ENCODE measurements around the gene ARSG.
A peak's percentile ranks its signal among the peaks of the same experiment; 100 is the strongest.
"Not testable (repeated sequence)": the region's sequence is repeated elsewhere in the genome, so short reads cannot be mapped to it uniquely, and the experiment has no call there.

The ARSG gene

DNA sequence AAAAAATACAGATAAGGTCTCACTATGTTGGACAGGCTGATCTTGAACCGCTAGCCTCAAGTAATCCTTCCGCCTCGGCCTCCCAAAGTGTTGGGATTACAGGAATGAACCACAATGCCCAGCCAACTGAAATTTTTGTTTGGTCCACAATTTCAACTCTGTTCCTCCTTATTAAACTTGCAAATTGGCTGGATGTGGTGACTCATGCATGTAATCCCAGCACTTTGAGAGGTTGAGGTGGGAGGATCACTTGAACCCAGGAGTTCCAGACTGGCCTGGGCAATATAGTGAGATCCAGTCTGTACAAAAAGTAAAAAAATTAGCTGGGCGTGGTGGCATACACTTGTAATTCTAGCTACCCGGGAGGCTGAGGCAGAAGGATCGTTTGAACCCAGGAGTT lies 13.4 kb downstream of the ARSG start:
- H3K4me1 Mint-ChIP-seq = peaks cover 0 to 5% of the 10 kb centered on the region in 2 donors
- DNase-seq (no peak), ATAC-seq (replicated peaks) (no peak)
- no peak overlapping the region for H3K4me3 Mint-ChIP-seq
- no peak overlapping the region for H3K27ac Mint-ChIP-seq
- no peaks in the 10 kb centered on the region for H3K9me3 Mint-ChIP-seq
- no peaks in the 10 kb centered on the region for H3K27me3 Mint-ChIP-seq
- peaks cover 6 to 17% of the 10 kb centered on the region in 2 donors for H3K36me3 Mint-ChIP-seq

DNA sequence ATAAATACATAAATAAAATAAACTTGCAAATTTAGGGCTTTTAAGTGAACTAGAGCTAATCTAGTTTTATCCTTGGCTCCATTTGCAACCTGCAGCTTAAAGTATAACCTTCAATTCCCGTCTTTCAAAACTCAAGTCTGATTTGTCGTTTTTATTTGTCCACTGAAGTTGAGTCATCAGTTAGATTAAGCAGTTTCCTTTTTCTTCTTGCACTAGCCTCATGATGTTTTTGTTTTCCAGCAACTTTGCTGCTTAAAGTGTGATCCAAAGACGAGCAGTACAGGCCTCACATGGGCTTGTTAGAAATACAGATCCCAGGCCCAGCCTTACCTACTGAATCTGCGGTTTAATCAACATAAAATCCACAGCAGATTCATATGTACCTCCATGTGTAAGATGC lies 13.8 kb downstream of the ARSG start:
- DNase-seq (no peak), ATAC-seq (replicated peaks) (no peak)
- H3K4me3 Mint-ChIP-seq = no peak overlapping the region
- H3K4me1 Mint-ChIP-seq = peaks cover 2 to 8% of the 10 kb centered on the region in 2 donors
- H3K27me3 Mint-ChIP-seq = no peaks in the 10 kb centered on the region
- H3K27ac Mint-ChIP-seq = no peak overlapping the region
- peaks cover 6 to 17% of the 10 kb centered on the region in 2 donors for H3K36me3 Mint-ChIP-seq
- H3K9me3 Mint-ChIP-seq = no peaks in the 10 kb centered on the region

- DNase-seq = no peak
- Mint-ChIP-seq H3K4me3 (no peak overlapping the region), H3K9me3 (no peaks in the 10 kb centered on the region), H3K36me3 (peaks cover 8 to 22% of the 10 kb centered on the region in 2 donors), H3K27ac (no peak overlapping the region), H3K27me3 (no peaks in the 10 kb centered on the region), H3K4me1 (peaks cover 2 to 7% of the 10 kb centered on the region in 2 donors)
- ATAC-seq (replicated peaks) = no peak
Measured at GRCh38 chr17:68306819-68307218, 15.5 kb downstream of the ARSG start.

GRCh38 chr17:68307443-68307842 lies 16.1 kb downstream of the ARSG start:
- DNase-seq (no peak), ATAC-seq (replicated peaks) (no peak)
- no peak overlapping the region for H3K4me3 Mint-ChIP-seq
- no peaks in the 10 kb centered on the region for H3K27me3 Mint-ChIP-seq
- H3K9me3 Mint-ChIP-seq = no peaks in the 10 kb centered on the region
- H3K36me3 Mint-ChIP-seq = peaks cover 8 to 22% of the 10 kb centered on the region in 2 donors
- H3K27ac Mint-ChIP-seq = no peak overlapping the region
- peaks cover 3 to 6% of the 10 kb centered on the region in 2 donors for H3K4me1 Mint-ChIP-seq

- not testable (repeated sequence) for ATAC-seq (replicated peaks); H3K9me3 Mint-ChIP-seq; H3K27me3 Mint-ChIP-seq; H3K4me3 Mint-ChIP-seq; H3K4me1 Mint-ChIP-seq; H3K27ac Mint-ChIP-seq; DNase-seq
- H3K36me3 Mint-ChIP-seq = peaks cover 10 to 22% of the 10 kb centered on the region in 2 donors
Measured at GRCh38 chr17:68308486-68308885, 17.2 kb downstream of the ARSG start.

GRCh38 chr17:68309066-68309670 lies 17.9 kb downstream of the ARSG start:
- ATAC-seq (replicated peaks); H3K27me3 Mint-ChIP-seq; H3K9me3 Mint-ChIP-seq; H3K4me1 Mint-ChIP-seq; DNase-seq; H3K27ac Mint-ChIP-seq; H3K4me3 Mint-ChIP-seq: not testable (repeated sequence)
- H3K36me3 Mint-ChIP-seq = peaks cover 10 to 22% of the 10 kb centered on the region in 2 donors

- no peak overlapping the region for H3K27ac Mint-ChIP-seq
- no peak for DNase-seq
Measured at GRCh38 chr17:68310152-68310551, 18.9 kb downstream of the ARSG start.

DNA sequence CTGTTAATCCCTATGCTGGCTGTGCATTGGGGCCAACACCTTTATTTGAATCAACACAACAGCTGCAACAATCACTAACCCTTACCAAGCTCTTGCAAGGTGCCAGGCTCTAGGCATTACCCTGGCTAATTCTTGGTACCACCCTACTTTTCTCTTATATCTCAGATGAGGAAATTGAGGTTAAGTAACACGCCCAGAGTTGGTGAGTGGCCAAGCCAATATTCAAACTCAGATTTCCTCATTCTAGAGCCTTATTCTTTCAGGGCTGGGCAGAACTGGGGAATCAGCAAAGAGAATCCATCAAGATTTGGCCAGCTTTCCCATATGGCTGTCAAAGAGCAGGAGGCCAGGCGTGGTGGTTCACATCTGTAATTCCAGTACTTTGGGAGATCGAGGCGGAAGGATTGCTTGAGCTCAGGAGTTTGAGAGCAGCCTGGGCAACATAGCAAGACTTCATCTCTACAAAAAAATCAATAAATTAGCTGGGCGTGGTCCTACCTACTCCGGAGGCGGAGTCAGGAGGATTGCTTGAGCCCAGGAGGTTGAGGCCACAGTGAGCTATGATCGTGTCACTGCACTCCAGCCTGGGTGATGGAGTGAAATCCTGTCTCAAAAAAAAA lies 23.7 kb downstream of the ARSG start:
- no peak overlapping the region for H3K27ac Mint-ChIP-seq
- H3K9me3 Mint-ChIP-seq = no peaks in the 10 kb centered on the region
- ATAC-seq (replicated peaks) (no peak), DNase-seq (no peak)
- H3K4me1 Mint-ChIP-seq = peaks cover 30 to 32% of the 10 kb centered on the region in 2 donors
- no peak overlapping the region for H3K4me3 Mint-ChIP-seq
- peaks cover 9 to 16% of the 10 kb centered on the region in 2 donors for H3K36me3 Mint-ChIP-seq
- H3K27me3 Mint-ChIP-seq = peaks cover 0 to 8% of the 10 kb centered on the region in 2 donors

More at GRCh38 chr17:68310152-68310551, 18.9 kb downstream of the ARSG start:
- Mint-ChIP-seq H3K36me3 (peaks cover 10 to 22% of the 10 kb centered on the region in 2 donors), H3K4me1 (peaks cover 10 to 11% of the 10 kb centered on the region in 2 donors), H3K27me3 (no peaks in the 10 kb centered on the region), H3K4me3 (no peak overlapping the region), H3K9me3 (no peaks in the 10 kb centered on the region)
- peak in 1 of 2 donors; percentile 50 for ATAC-seq (replicated peaks)

GRCh38 chr17:68315930-68316329 lies 24.6 kb downstream of the ARSG start:
- DNase-seq (no peak), ATAC-seq (replicated peaks) (no peak)
- peaks cover 29 to 33% of the 10 kb centered on the region in 2 donors for H3K4me1 Mint-ChIP-seq
- no peak overlapping the region for H3K27ac Mint-ChIP-seq
- no peaks in the 10 kb centered on the region for H3K9me3 Mint-ChIP-seq
- H3K27me3 Mint-ChIP-seq = peaks cover 0 to 17% of the 10 kb centered on the region in 2 donors
- H3K4me3 Mint-ChIP-seq = no peak overlapping the region
- H3K36me3 Mint-ChIP-seq = peaks cover 9 to 22% of the 10 kb centered on the region in 2 donors

- H3K27me3 Mint-ChIP-seq = peaks cover 0 to 18% of the 10 kb centered on the region in 2 donors
- H3K27ac Mint-ChIP-seq = no peak overlapping the region
- no peaks in the 10 kb centered on the region for H3K9me3 Mint-ChIP-seq
- H3K4me3 Mint-ChIP-seq = no peak overlapping the region
- ATAC-seq (replicated peaks) = no peak
- peaks cover 7 to 18% of the 10 kb centered on the region in 2 donors for H3K36me3 Mint-ChIP-seq
- peaks cover 29 to 31% of the 10 kb centered on the region in 2 donors for H3K4me1 Mint-ChIP-seq
- DNase-seq = no peak
Measured at GRCh38 chr17:68317458-68317857, 26.2 kb downstream of the ARSG start.

GRCh38 chr17:68318103-68318991 lies 27.1 kb downstream of the ARSG start:
- H3K27me3 Mint-ChIP-seq = peaks cover 0 to 18% of the 10 kb centered on the region in 2 donors
- H3K27ac Mint-ChIP-seq = peak overlapping the region; percentile 1
- H3K4me1 Mint-ChIP-seq = peaks cover 28 to 29% of the 10 kb centered on the region in 2 donors
- no peak overlapping the region for H3K4me3 Mint-ChIP-seq
- peaks cover 5 to 18% of the 10 kb centered on the region in 2 donors for H3K36me3 Mint-ChIP-seq
- ATAC-seq (replicated peaks) (peak; percentile 74 to 75), DNase-seq (no peak)
- H3K9me3 Mint-ChIP-seq = no peaks in the 10 kb centered on the region

DNA sequence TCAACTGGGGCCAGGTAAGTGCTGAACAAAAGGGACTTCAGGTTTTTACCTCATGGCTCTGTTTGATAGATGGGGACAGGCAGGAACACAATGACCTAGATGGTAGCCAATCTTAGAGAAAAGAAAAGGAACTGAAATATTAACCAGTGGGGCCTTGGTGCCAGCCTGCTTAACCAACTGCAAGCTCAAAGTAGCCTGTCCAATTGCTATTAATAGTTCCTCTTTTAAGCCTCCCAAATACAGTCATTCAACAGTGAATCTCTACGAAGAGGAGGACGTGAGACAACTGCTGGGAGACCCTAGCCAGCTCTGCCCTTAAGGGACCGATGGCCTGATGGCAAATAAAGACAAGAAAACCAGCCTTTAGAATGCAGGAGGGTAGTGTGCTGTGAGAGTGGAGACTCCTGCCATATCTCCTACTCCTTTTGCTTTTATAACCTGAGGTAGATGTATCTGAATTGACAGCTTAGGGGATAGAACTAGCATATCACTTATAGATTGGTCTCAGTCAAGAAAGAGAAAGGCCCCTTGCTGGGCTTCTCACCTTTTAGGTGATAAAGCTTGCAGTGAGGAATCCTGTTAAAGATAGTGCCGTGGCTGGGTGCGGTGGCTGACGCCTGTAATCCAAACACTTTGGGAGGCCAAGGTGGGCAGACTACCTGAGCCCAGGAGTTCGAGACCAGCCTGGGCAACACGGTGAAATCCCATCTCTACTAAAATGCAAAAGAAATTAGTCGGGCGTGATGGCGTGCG lies 28.3 kb downstream of the ARSG start:
- H3K4me3 Mint-ChIP-seq = no peak overlapping the region
- H3K27ac Mint-ChIP-seq = peak overlapping the region; percentile 31
- DNase-seq = no peak
- peaks cover 28 to 29% of the 10 kb centered on the region in 2 donors for H3K4me1 Mint-ChIP-seq
- peaks cover 0 to 18% of the 10 kb centered on the region in 2 donors for H3K27me3 Mint-ChIP-seq
- peak; percentile 88 to 89 for ATAC-seq (replicated peaks)
- peaks cover 4 to 18% of the 10 kb centered on the region in 2 donors for H3K36me3 Mint-ChIP-seq
- no peaks in the 10 kb centered on the region for H3K9me3 Mint-ChIP-seq

GRCh38 chr17:68320311-68320865 lies 29.1 kb downstream of the ARSG start:
- Mint-ChIP-seq H3K27ac (no peak overlapping the region), H3K36me3 (peaks cover 4 to 18% of the 10 kb centered on the region in 2 donors), H3K4me3 (no peak overlapping the region)

More at GRCh38 chr17:68320311-68320865, 29.1 kb downstream of the ARSG start:
- Mint-ChIP-seq H3K27me3 (peaks cover 0 to 18% of the 10 kb centered on the region in 2 donors), H3K4me1 (peaks cover 23 to 24% of the 10 kb centered on the region in 2 donors), H3K9me3 (no peaks in the 10 kb centered on the region)
- no peak for ATAC-seq (replicated peaks)
- no peak for DNase-seq

All from stimulated activated naive B cell treated with anti-CD40 and anti-IgM and Interleukin-4, amounts not matched to agents 10 μg/mL and 1 μg/mL and 100 μg/mL, for 72 hours (primary cell).